ENCODE data around the gene RWDD1.

GRCh38 chr6:116528133-116528532 lies 43.2 kb upstream of the RWDD1 start:
- TF ChIP-seq CTCF (conservative IDR thresholded peaks at IDR 0.05; ENCODE audit: low read depth, low read length) (no peak), EZH2 (IDR thresholded peaks at IDR 0.05; ENCODE audit: borderline replicate concordance, low read depth, low read length, poor library complexity, severe bottlenecking) (no peak)

All from A673 (cell line).